ENCODE data around the gene APBB1IP. TPM values are rescaled to one million over a fixed set of nuclear protein-coding genes. Genes with fewer than 3 reads are reported as not detected.
"Not testable (repeated sequence)": the region's sequence is repeated elsewhere in the genome, so short reads cannot be mapped to it uniquely, and the experiment has no call there.

APBB1IP gene
- total RNA-seq, 2 experiments from 2014 or later, result 80.9 to 82.2 TPM

GRCh38 chr10:26468291-26468690 is 30.1 kb downstream of the APBB1IP start:
- DNase-seq, result no peak
- no peaks in the 10 kb centered on the region for H3K9me3 Mint-ChIP-seq
- H3K27me3 Mint-ChIP-seq, result no peaks in the 10 kb centered on the region
- peaks cover 68% of the 10 kb centered on the region for H3K4me1 Mint-ChIP-seq
- H3K4me3 Mint-ChIP-seq, result no peak overlapping the region
- no peak overlapping the region for H3K27ac Mint-ChIP-seq
- peaks cover 59% of the 10 kb centered on the region for H3K36me3 Mint-ChIP-seq (ENCODE audit: low read depth)
- CTCF ChIA-PET, result interaction anchor here (0.8 to 2.4 kb wide), 6 partner anchors 12 to 87 kb away, joined by 3 to 7 read pairs (median 4); no protein-coding TSS in a partner anchor
- POLR2A ChIA-PET, result interaction anchor here (0.9 to 2.2 kb wide), 10 partner anchors 9 to 38 kb away, joined by 3 to 14 read pairs (median 6); partner anchors contain the start of gene APBB1IP

GRCh38 chr10:26468700-26469099 is 30.6 kb downstream of the APBB1IP start:
- ChIA-PET CTCF (interaction anchor here (1.4 to 2.4 kb wide), 4 partner anchors 11 to 31 kb away, joined by 4 to 7 read pairs (median 6); no protein-coding TSS in a partner anchor), POLR2A (interaction anchor here (0.9 to 2.2 kb wide), 8 partner anchors 9 to 38 kb away, joined by 3 to 14 read pairs (median 5); partner anchors contain the start of gene APBB1IP)
- H3K4me3 Mint-ChIP-seq, result no peak overlapping the region
- peaks cover 69% of the 10 kb centered on the region for H3K4me1 Mint-ChIP-seq
- H3K27me3 Mint-ChIP-seq, result no peaks in the 10 kb centered on the region
- H3K9me3 Mint-ChIP-seq, result no peaks in the 10 kb centered on the region
- H3K36me3 Mint-ChIP-seq (ENCODE audit: low read depth), result peaks cover 58% of the 10 kb centered on the region
- DNase-seq, result peak; percentile 57
- H3K27ac Mint-ChIP-seq, result peak overlapping the region; percentile 75

GRCh38 chr10:26472492-26472778 is 34.3 kb downstream of the APBB1IP start:
- CTCF ChIA-PET, result no interaction called here
- no peak overlapping the region for H3K27ac Mint-ChIP-seq
- peaks cover 51% of the 10 kb centered on the region for H3K36me3 Mint-ChIP-seq (ENCODE audit: low read depth)
- POLR2A ChIA-PET, result interaction anchor here (1.2 to 1.5 kb wide), 2 partner anchors 13 to 30 kb away, joined by 3 read pairs; no protein-coding TSS in a partner anchor
- no peak overlapping the region for H3K4me3 Mint-ChIP-seq
- DNase-seq, result no peak
- no peaks in the 10 kb centered on the region for H3K9me3 Mint-ChIP-seq
- H3K4me1 Mint-ChIP-seq, result peaks cover 80% of the 10 kb centered on the region
- H3K27me3 Mint-ChIP-seq, result no peaks in the 10 kb centered on the region

GRCh38 chr10:26474026-26474425 is 35.9 kb downstream of the APBB1IP start:
- Mint-ChIP-seq H3K4me3 (no peak overlapping the region), H3K36me3 (ENCODE audit: low read depth) (peaks cover 56% of the 10 kb centered on the region), H3K4me1 (peaks cover 78% of the 10 kb centered on the region), H3K27ac (peak overlapping the region; percentile 60), H3K9me3 (no peaks in the 10 kb centered on the region), H3K27me3 (no peaks in the 10 kb centered on the region)
- ChIA-PET POLR2A (interaction anchor here (1.5 to 2.7 kb wide), 3 partner anchors 21 to 28 kb away, joined by 4 to 9 read pairs (median 4); no protein-coding TSS in a partner anchor), CTCF (interaction anchor here (0.7 to 1.3 kb wide), 4 partner anchors 12 to 32 kb away, joined by 3 read pairs; no protein-coding TSS in a partner anchor)
- DNase-seq, result no peak

GRCh38 chr10:26474845-26475244 is 36.7 kb downstream of the APBB1IP start:
- not testable (repeated sequence) for DNase-seq, H3K27me3 Mint-ChIP-seq, H3K9me3 Mint-ChIP-seq
- CTCF ChIA-PET, result interaction anchor here (0.7 to 1.3 kb wide), 5 partner anchors 12 to 430 kb away, joined by 3 read pairs; no protein-coding TSS in a partner anchor
- Mint-ChIP-seq H3K4me1 (peaks cover 75% of the 10 kb centered on the region), H3K36me3 (ENCODE audit: low read depth) (peaks cover 56% of the 10 kb centered on the region), H3K4me3 (peak overlapping the region; percentile 61), H3K27ac (peak overlapping the region; percentile 90)
- POLR2A ChIA-PET, result interaction anchor here (0.6 to 2.7 kb wide), 9 partner anchors 12 to 87 kb away, joined by 3 to 13 read pairs (median 4); partner anchors contain the start of gene APBB1IP

GRCh38 chr10:26475386-26475785 is 37.2 kb downstream of the APBB1IP start:
- ChIA-PET POLR2A (interaction anchor here (0.6 to 2.7 kb wide), 8 partner anchors 11 to 88 kb away, joined by 3 to 13 read pairs (median 6); partner anchors contain the start of gene APBB1IP), CTCF (interaction anchor here (0.7 to 1.3 kb wide), 4 partner anchors 21 to 429 kb away, joined by 3 read pairs; no protein-coding TSS in a partner anchor)
- peak overlapping the region; percentile 61 for H3K4me3 Mint-ChIP-seq
- no peaks in the 10 kb centered on the region for H3K9me3 Mint-ChIP-seq
- peak overlapping the region; percentile 90 for H3K27ac Mint-ChIP-seq
- H3K4me1 Mint-ChIP-seq, result peaks cover 77% of the 10 kb centered on the region
- no peak for DNase-seq
- H3K27me3 Mint-ChIP-seq, result no peaks in the 10 kb centered on the region
- peaks cover 60% of the 10 kb centered on the region for H3K36me3 Mint-ChIP-seq (ENCODE audit: low read depth)

GRCh38 chr10:26477501-26477900 is 39.4 kb downstream of the APBB1IP start:
- peaks cover 75% of the 10 kb centered on the region for H3K4me1 Mint-ChIP-seq
- H3K9me3 Mint-ChIP-seq, result no peaks in the 10 kb centered on the region
- H3K27ac Mint-ChIP-seq, result peak overlapping the region; percentile 10
- ChIA-PET CTCF (no interaction called here), POLR2A (interaction anchor here (1.5 kb wide), 1 partner anchor 39 kb away, joined by 5 read pairs; the partner anchor contains the start of gene APBB1IP)
- peaks cover 46% of the 10 kb centered on the region for H3K36me3 Mint-ChIP-seq (ENCODE audit: low read depth)
- DNase-seq, result no peak
- H3K27me3 Mint-ChIP-seq, result no peaks in the 10 kb centered on the region
- no peak overlapping the region for H3K4me3 Mint-ChIP-seq

- peak overlapping the region; percentile 80 for H3K27ac Mint-ChIP-seq
- peaks cover 75% of the 10 kb centered on the region for H3K4me1 Mint-ChIP-seq
- no peak for DNase-seq
- ChIA-PET CTCF (no interaction called here), POLR2A (interaction anchor here (1.5 kb wide), 1 partner anchor 40 kb away, joined by 5 read pairs; the partner anchor contains the start of gene APBB1IP)
- H3K9me3 Mint-ChIP-seq, result no peaks in the 10 kb centered on the region
- H3K27me3 Mint-ChIP-seq, result no peaks in the 10 kb centered on the region
- peaks cover 42% of the 10 kb centered on the region for H3K36me3 Mint-ChIP-seq (ENCODE audit: low read depth)
- no peak overlapping the region for H3K4me3 Mint-ChIP-seq
Measured at GRCh38 chr10:26478061-26478460, 39.9 kb downstream of the APBB1IP start.

GRCh38 chr10:26479766-26480492 is 41.8 kb downstream of the APBB1IP start:
- Mint-ChIP-seq H3K36me3 (ENCODE audit: low read depth) (peaks cover 37% of the 10 kb centered on the region), H3K27ac (peak overlapping the region; percentile 87), H3K27me3 (no peaks in the 10 kb centered on the region), H3K4me3 (peak overlapping the region; percentile 44), H3K9me3 (no peaks in the 10 kb centered on the region), H3K4me1 (peaks cover 72% of the 10 kb centered on the region)
- peak; percentile 55 for DNase-seq
- ChIA-PET POLR2A (interaction anchor here (0.9 to 5.3 kb wide), 5 partner anchors 9 to 763 kb away, joined by 3 to 57 read pairs (median 3); partner anchors contain the start of gene APBB1IP), CTCF (interaction anchor here (1.5 kb wide), 1 partner anchor 11 kb away, joined by 5 read pairs; no protein-coding TSS in a partner anchor)

- H3K36me3 Mint-ChIP-seq (ENCODE audit: low read depth), result peaks cover 37% of the 10 kb centered on the region
- peak overlapping the region; percentile 87 for H3K27ac Mint-ChIP-seq
- H3K27me3 Mint-ChIP-seq, result no peaks in the 10 kb centered on the region
- no peak overlapping the region for H3K4me3 Mint-ChIP-seq
- DNase-seq, result no peak
- no peaks in the 10 kb centered on the region for H3K9me3 Mint-ChIP-seq
- CTCF ChIA-PET, result interaction anchor here (0.7 to 1.4 kb wide), 2 partner anchors 14 to 146 kb away, joined by 3 read pairs; no protein-coding TSS in a partner anchor
- H3K4me1 Mint-ChIP-seq, result peaks cover 72% of the 10 kb centered on the region
- POLR2A ChIA-PET, result interaction anchor here (0.9 to 5.3 kb wide), 3 partner anchors 33 to 51 kb away, joined by 4 to 57 read pairs (median 4); partner anchors contain the start of gene APBB1IP
Measured at GRCh38 chr10:26481315-26481692, 43.2 kb downstream of the APBB1IP start.

- peak; percentile 51 for DNase-seq
- H3K4me3 Mint-ChIP-seq, result peak overlapping the region; percentile 49
- H3K27ac Mint-ChIP-seq, result peak overlapping the region; percentile 90
- H3K4me1 Mint-ChIP-seq, result peaks cover 76% of the 10 kb centered on the region
- H3K9me3 Mint-ChIP-seq, result no peaks in the 10 kb centered on the region
- ChIA-PET CTCF (interaction anchor here (1.4 kb wide), 1 partner anchor 147 kb away, joined by 3 read pairs; no protein-coding TSS in a partner anchor), POLR2A (interaction anchor here (0.8 to 5.3 kb wide), 6 partner anchors 11 to 43 kb away, joined by 3 to 57 read pairs (median 5); partner anchors contain the start of gene APBB1IP)
- peaks cover 36% of the 10 kb centered on the region for H3K36me3 Mint-ChIP-seq (ENCODE audit: low read depth)
- H3K27me3 Mint-ChIP-seq, result no peaks in the 10 kb centered on the region
Measured at GRCh38 chr10:26481914-26482550, 43.9 kb downstream of the APBB1IP start.

- peaks cover 76% of the 10 kb centered on the region for H3K4me1 Mint-ChIP-seq
- peak overlapping the region; percentile 64 for H3K27ac Mint-ChIP-seq
- no peaks in the 10 kb centered on the region for H3K27me3 Mint-ChIP-seq
- no peaks in the 10 kb centered on the region for H3K9me3 Mint-ChIP-seq
- CTCF ChIA-PET, result interaction anchor here (0.7 to 0.9 kb wide), 2 partner anchors 42 to 243 kb away, joined by 3 to 4 read pairs; no protein-coding TSS in a partner anchor
- DNase-seq, result no peak
- no peak overlapping the region for H3K4me3 Mint-ChIP-seq
- peaks cover 33% of the 10 kb centered on the region for H3K36me3 Mint-ChIP-seq (ENCODE audit: low read depth)
- POLR2A ChIA-PET, result interaction anchor here (0.9 to 5.3 kb wide), 4 partner anchors 16 to 148 kb away, joined by 3 to 57 read pairs (median 6); partner anchors contain the start of gene APBB1IP
Measured at GRCh38 chr10:26483554-26483953, 45.4 kb downstream of the APBB1IP start.
